Calu3 (cell line): Measurements from ENCODE around the gene RNF207. TPM values are rescaled to one million over a fixed set of nuclear protein-coding genes. Genes with fewer than 3 reads are reported as not detected.

Experiments used
- BruUV-seq: library from RNA; stranded (reverse); fragments of 400-500 nt; replicated peaks from 2 replicates; lab custom pipeline; 2021; lab: Mats Ljungman, UMichigan
- CTCF ChIA-PET: fragments of 300-600 bp; sonication (Branson Sonifier 250); formaldehyde crosslinking; loops from one replicate; lab custom pipeline; 2022; ENCODE audit warnings: antibody characterized with exemption; lab: Charles Lee
- DNase-seq: peaks from one replicate; pipeline ENCODE4 v3.0.0; 2022
- H3K27ac Mint-ChIP-seq: one replicate; pipeline ENCODE4 v1.8.0; 2022; ENCODE audit warnings: mixed read lengths; ENCODE audit not compliant: unreplicated experiment
- H3K27me3 Mint-ChIP-seq: one replicate; pipeline ENCODE4 v1.8.0; 2022; ENCODE audit warnings: mixed read lengths; ENCODE audit not compliant: unreplicated experiment
- H3K36me3 Mint-ChIP-seq: one replicate; pipeline ENCODE4 v1.8.0; 2022; ENCODE audit warnings: mild to moderate bottlenecking, moderate library complexity, mixed read lengths; ENCODE audit not compliant: insufficient read depth, unreplicated experiment
- H3K4me1 Mint-ChIP-seq: one replicate; pipeline ENCODE4 v1.8.0; 2022; ENCODE audit warnings: mild to moderate bottlenecking, low read depth, mixed read lengths; ENCODE audit not compliant: unreplicated experiment
- H3K4me3 Mint-ChIP-seq: one replicate; pipeline ENCODE4 v1.8.0; 2022; ENCODE audit warnings: mild to moderate bottlenecking, low read depth, moderate library complexity, mixed read lengths; ENCODE audit not compliant: unreplicated experiment
- H3K9me3 Mint-ChIP-seq: one replicate; pipeline ENCODE4 v1.8.0; 2022; ENCODE audit warnings: low read depth, mixed read lengths; ENCODE audit not compliant: unreplicated experiment
- intact Hi-C: fragments of 100-400 bp; cut with micrococcal nuclease; formaldehyde crosslinking; loops from one replicate; pipeline ENCODE4 v1.10.0; 2022; ENCODE audit not compliant: unreplicated experiment
- total RNA-seq: library from RNA; stranded (reverse); gene quantifications from 2 replicates; pipeline ENCODE4 v1.2.3, GENCODE V29; 2022
- TF ChIP-seq, protein P1 (sequence below): fragments of 200-600 bp; IDR thresholded peaks from one replicate; pipeline ENCODE4 v1.8.0; 2022; ENCODE audit warnings: antibody characterized with exemption; ENCODE audit not compliant: unreplicated experiment

RNF207 gene
- total RNA-seq, 1 experiment from 2014 or later: 160 TPM

DNA sequence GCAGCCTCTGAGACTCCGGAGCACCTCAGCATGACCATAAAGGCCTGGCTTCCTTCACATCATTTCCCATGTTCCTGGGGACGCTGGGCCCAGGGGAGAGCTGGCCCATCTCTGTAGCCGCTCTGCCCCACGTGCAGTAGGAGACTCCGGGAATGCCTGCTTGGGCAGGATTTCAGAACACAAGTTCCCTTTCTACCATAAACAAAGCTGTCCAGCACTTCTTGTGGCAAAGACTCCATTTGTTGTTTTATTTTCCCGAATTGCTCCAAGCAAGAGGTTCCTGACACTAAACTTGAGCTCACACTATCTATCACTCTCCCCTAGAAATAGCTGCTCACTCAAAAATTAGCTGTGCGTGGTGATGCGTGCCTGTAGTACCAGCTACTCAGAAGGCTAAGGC lies 47.7 kb upstream of the RNF207 start:
- Mint-ChIP-seq H3K36me3 (peaks cover 9% of the 10 kb centered on the region), H3K27me3 (peaks cover 43% of the 10 kb centered on the region), H3K4me1 (peaks cover 20% of the 10 kb centered on the region), H3K9me3 (no peaks in the 10 kb centered on the region), H3K4me3 (peak overlapping the region; percentile 48), H3K27ac (peak overlapping the region; percentile 57)
- TF ChIP-seq, protein P1, sequence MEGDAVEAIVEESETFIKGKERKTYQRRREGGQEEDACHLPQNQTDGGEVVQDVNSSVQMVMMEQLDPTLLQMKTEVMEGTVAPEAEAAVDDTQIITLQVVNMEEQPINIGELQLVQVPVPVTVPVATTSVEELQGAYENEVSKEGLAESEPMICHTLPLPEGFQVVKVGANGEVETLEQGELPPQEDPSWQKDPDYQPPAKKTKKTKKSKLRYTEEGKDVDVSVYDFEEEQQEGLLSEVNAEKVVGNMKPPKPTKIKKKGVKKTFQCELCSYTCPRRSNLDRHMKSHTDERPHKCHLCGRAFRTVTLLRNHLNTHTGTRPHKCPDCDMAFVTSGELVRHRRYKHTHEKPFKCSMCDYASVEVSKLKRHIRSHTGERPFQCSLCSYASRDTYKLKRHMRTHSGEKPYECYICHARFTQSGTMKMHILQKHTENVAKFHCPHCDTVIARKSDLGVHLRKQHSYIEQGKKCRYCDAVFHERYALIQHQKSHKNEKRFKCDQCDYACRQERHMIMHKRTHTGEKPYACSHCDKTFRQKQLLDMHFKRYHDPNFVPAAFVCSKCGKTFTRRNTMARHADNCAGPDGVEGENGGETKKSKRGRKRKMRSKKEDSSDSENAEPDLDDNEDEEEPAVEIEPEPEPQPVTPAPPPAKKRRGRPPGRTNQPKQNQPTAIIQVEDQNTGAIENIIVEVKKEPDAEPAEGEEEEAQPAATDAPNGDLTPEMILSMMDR: no peak
- intact Hi-C loops: no loop called here
- no TSS peak for BruUV-seq
- DNase-seq: no peak
- CTCF ChIA-PET: interaction anchor here (0.6 kb wide), 2 partner anchors 40 to 1624 kb away, joined by 3 read pairs; no protein-coding TSS in a partner anchor

DNA sequence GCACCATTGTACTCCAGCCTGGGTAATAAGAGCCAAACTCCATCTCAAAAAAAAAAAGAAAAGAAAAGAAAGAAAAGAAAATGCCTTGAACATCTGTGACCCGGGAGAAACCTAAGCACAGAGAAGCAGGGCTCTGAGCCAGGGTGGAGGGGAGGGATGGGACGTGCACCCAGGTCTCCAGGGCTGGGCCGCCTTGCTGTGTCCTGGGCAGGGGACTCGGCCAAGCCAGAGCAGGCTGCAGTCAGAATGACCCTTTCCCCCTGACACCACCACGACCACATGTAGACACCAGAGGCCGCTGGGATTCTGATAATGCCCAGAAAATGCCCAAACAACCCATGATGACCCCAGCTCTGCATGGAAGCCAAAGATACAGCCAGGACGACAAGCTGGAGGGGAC lies 43.6 kb upstream of the RNF207 start:
- Mint-ChIP-seq H3K27ac (no peak overlapping the region), H3K4me3 (no peak overlapping the region), H3K36me3 (peaks cover 9% of the 10 kb centered on the region), H3K4me1 (peaks cover 13% of the 10 kb centered on the region), H3K27me3 (peaks cover 84% of the 10 kb centered on the region), H3K9me3 (no peaks in the 10 kb centered on the region)
- DNase-seq: no peak
- BruUV-seq: no TSS peak
- intact Hi-C loops: no loop called here
- CTCF ChIA-PET: interaction anchor here (1.2 kb wide), 1 partner anchor 23 kb away, joined by 4 read pairs; no protein-coding TSS in a partner anchor
- TF ChIP-seq, protein P1: no peak

DNA sequence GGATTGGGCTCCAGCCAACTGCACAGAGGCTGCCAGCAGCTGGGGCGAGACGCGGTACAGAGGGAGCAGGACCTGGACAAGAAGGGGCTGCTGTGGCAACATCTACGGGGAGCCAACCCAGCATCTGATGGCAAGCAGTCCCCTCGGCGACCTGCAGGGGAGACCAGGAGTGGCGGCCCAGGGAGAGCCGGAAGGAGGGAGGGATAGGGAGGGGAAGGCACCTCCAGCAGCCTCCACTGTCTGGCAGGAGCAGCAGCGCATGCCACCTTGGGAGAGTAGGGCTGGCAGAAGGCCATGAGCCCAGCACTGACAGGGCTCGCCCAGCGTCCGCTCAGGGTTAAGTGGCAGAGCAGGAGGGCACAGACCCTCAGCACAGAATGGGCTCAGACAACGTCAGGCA lies 43.1 kb upstream of the RNF207 start:
- BruUV-seq: no TSS peak
- H3K4me1 Mint-ChIP-seq: peaks cover 8% of the 10 kb centered on the region
- peaks cover 89% of the 10 kb centered on the region for H3K27me3 Mint-ChIP-seq
- peak; percentile 39 for DNase-seq
- intact Hi-C loops: no loop called here
- H3K9me3 Mint-ChIP-seq: no peaks in the 10 kb centered on the region
- CTCF ChIA-PET: no interaction called here
- peaks cover 4% of the 10 kb centered on the region for H3K36me3 Mint-ChIP-seq
- H3K4me3 Mint-ChIP-seq: no peak overlapping the region
- TF ChIP-seq, protein P1: no peak
- no peak overlapping the region for H3K27ac Mint-ChIP-seq

DNA sequence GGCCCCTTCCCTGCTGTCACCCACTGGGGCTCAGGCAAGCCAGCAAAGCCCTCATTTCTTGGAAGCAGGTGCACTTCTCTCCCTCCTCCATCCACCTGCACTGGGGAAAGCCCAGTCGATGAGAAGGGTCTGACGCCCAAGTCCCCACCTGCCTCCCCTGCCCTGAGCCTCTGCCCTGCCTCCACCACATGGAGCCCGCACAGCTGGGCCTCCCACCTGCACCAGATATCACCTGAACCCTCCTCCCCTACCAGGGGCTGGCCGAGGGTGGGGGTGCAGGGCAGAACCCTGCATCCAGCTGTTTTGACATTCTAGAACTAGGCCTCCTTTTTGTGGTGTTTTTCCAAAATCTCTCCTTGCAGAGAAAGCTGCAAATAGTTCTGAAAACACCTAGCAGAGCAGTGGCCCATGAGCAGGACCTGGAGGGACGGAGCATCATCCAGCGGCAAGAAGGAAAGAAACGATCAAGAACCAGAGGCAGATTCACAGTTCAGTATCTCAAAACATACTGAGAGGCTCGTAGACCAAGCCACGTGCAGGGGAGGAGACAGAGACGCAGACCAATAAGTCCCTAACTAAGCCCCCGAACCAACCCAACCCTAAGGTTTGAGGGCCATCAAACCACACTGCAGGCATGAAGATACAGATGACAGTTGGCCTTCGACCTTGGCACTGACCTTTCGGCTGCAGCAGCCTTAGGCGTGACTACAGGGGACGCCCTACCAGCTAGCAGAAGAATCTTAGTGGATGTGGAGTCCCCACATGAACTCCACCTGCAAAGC lies 42.5 kb upstream of the RNF207 start:
- H3K9me3 Mint-ChIP-seq: no peaks in the 10 kb centered on the region
- peaks cover 95% of the 10 kb centered on the region for H3K27me3 Mint-ChIP-seq
- peaks cover 2% of the 10 kb centered on the region for H3K4me1 Mint-ChIP-seq
- TF ChIP-seq, protein P1: no peak
- intact Hi-C loops: no loop called here
- no TSS peak for BruUV-seq
- no peak overlapping the region for H3K27ac Mint-ChIP-seq
- H3K4me3 Mint-ChIP-seq: no peak overlapping the region
- no peaks in the 10 kb centered on the region for H3K36me3 Mint-ChIP-seq
- DNase-seq: no peak
- CTCF ChIA-PET: interaction anchor here (0.6 kb wide), 1 partner anchor 47 kb away, joined by 3 read pairs; no protein-coding TSS in a partner anchor
